PC-3 (cell line): Measurements from ENCODE around the gene PLIN5. TPM values are rescaled to one million over a fixed set of nuclear protein-coding genes. Genes with fewer than 3 reads are reported as not detected.

Source experiments
- ATAC-seq: fragments of 200-7000 bp; cut with Tn5 transposase; 2 replicates; pipeline ENCODE4 v1.9.1; 2020; ENCODE audit warnings: mild to moderate bottlenecking, moderate library complexity
- BruUV-seq: library from RNA; stranded (reverse); fragments of 400-500 nt; replicated peaks from 2 replicates; lab custom pipeline; 2021; lab: Mats Ljungman, UMichigan
- CTCF ChIA-PET: fragments of 300-600 bp; sonication (Branson Sonifier 250); formaldehyde crosslinking; loops from one replicate; lab custom pipeline; 2022; ENCODE audit warnings: antibody characterized with exemption; lab: Charles Lee
- POLR2A ChIA-PET: fragments of 300-600 bp; sonication (Branson Sonifier 250); formaldehyde crosslinking; loops from one replicate; lab custom pipeline; 2022; ENCODE audit warnings: antibody characterized with exemption; ENCODE audit not compliant: unreplicated experiment; lab: Charles Lee
- DNase-seq: peaks from one replicate; pipeline ENCODE4 v3.0.0-alpha.2; 2015
- H2AFZ ChIP-seq: fragments of 300-600 bp; sonication (generic); 2 replicates; pipeline ENCODE4 v1.6.0; 2016; ENCODE audit warnings: antibody characterized with exemption, low read length
- H3F3A ChIP-seq: fragments of 300-600 bp; sonication (generic); one replicate; pipeline ENCODE4 v1.6.0; 2017; ENCODE audit warnings: antibody characterized with exemption, low read length, control low read depth, mild to moderate bottlenecking; ENCODE audit not compliant: unreplicated experiment
- H3K27ac ChIP-seq: fragments of 300-600 bp; sonication (generic); 2 replicates; pipeline ENCODE4 v1.5.1; 2016; ENCODE audit warnings: mild to moderate bottlenecking, low read length
- H3K27me3 ChIP-seq: fragments of 300-600 bp; sonication (generic); 2 replicates; pipeline ENCODE4 v1.6.1; 2016; ENCODE audit warnings: low read length, mixed read lengths
- H3K36me3 ChIP-seq: fragments of 300-600 bp; sonication (generic); 2 replicates; pipeline ENCODE4 v1.6.1; 2016; ENCODE audit warnings: low read depth, mixed run types, low read length, mixed read lengths
- H3K4me1 ChIP-seq: fragments of 300-600 bp; sonication (generic); 2 replicates; pipeline ENCODE4 v1.5.1; 2016; ENCODE audit warnings: low read length; ENCODE audit not compliant: insufficient read depth
- H3K4me2 ChIP-seq: fragments of 300-600 bp; sonication (generic); 2 replicates; pipeline ENCODE4 v1.6.0; 2016; ENCODE audit warnings: low read length
- H3K4me3 ChIP-seq: fragments of 300-600 bp; sonication (generic); 2 replicates; pipeline ENCODE4 v1.5.1; 2016; ENCODE audit warnings: mild to moderate bottlenecking, low read length, mixed read lengths
- H3K79me2 ChIP-seq: fragments of 300-600 bp; sonication (generic); 2 replicates; pipeline ENCODE4 v1.6.1; 2017; ENCODE audit warnings: low read length, mixed read lengths
- H3K9ac ChIP-seq: fragments of 300-600 bp; sonication (generic); 2 replicates; pipeline ENCODE4 v1.6.0; 2016; ENCODE audit warnings: mild to moderate bottlenecking, low read length
- H3K9me2 ChIP-seq: fragments of 300-600 bp; sonication (generic); replicated peaks from 2 replicates; pipeline ENCODE4 v1.6.1; 2016; ENCODE audit warnings: mixed run types, low read length, mixed read lengths
- H3K9me3 ChIP-seq: fragments of 300-600 bp; sonication (generic); 2 replicates; pipeline ENCODE4 v1.6.1; 2016; ENCODE audit warnings: low read length, mixed read lengths
- H4K20me1 ChIP-seq: fragments of 300-600 bp; sonication (generic); 2 replicates; pipeline ENCODE4 v1.6.1; 2016; ENCODE audit warnings: low read length, mixed read lengths
- CTCF ChIP-seq: fragments of 300-600 bp; sonication (generic); conservative IDR thresholded peaks from 2 replicates; pipeline ENCODE4 v1.5.1; 2017; ENCODE audit warnings: antibody characterized with exemption, low read depth, mild to moderate bottlenecking, low read length
- EZH2 ChIP-seq: fragments of 300-600 bp; sonication (generic); IDR thresholded peaks from one replicate; pipeline ENCODE4 v1.6.1; 2017; ENCODE audit warnings: antibody characterized with exemption, mild to moderate bottlenecking, low read length; ENCODE audit not compliant: unreplicated experiment
- EZH2phosphoT487 ChIP-seq: fragments of 300-600 bp; sonication (generic); IDR thresholded peaks from 2 replicates; pipeline ENCODE4 v1.6.1; 2018; ENCODE audit warnings: mild to moderate bottlenecking, antibody characterized with exemption, low read length, borderline replicate concordance
- intact Hi-C: fragments of 100-400 bp; cut with micrococcal nuclease; formaldehyde crosslinking; loops from 2 replicates; pipeline ENCODE4 v1.9.0; 2023
- total RNA-seq: library from RNA; depleted of rRNA; stranded (reverse); fragments of >200 nt; gene quantifications from 2 replicates; pipeline ENCODE4 v1.2.3, GENCODE V29; 2014

The PLIN5 gene
- total RNA-seq, 1 experiment from 2014 or later = 1.2 TPM

GRCh38 chr19:4547303-4548237 lies 12.5 kb upstream of the PLIN5 start:
- Histone ChIP-seq H3K27me3 (peaks cover 10% of the 10 kb centered on the region; the same call in 1 of the 2 replicates), H3K79me2 (no peaks in the 10 kb centered on the region), H3K9ac (no peak overlapping the region), H3K9me3 (no peaks in the 10 kb centered on the region), H3K9me2 (no peaks in the 10 kb centered on the region), H3K36me3 (no peaks in the 10 kb centered on the region), H3K4me3 (no peak overlapping the region), H3K4me1 (no peaks in the 10 kb centered on the region), H3K27ac (no peak overlapping the region), H3K4me2 (no peak overlapping the region), H4K20me1 (no peaks in the 10 kb centered on the region), H2AFZ (no peak overlapping the region), H3F3A (no peaks in the 10 kb centered on the region)
- DNase-seq (peak; percentile 51), ATAC-seq (peak; percentile 73)
- BruUV-seq = no TSS peak
- TF ChIP-seq EZH2phosphoT487 = no peak
- TF ChIP-seq CTCF = peak; percentile 71
- intact Hi-C loops = no loop called here
- POLR2A ChIA-PET = interaction anchor here (0.7 kb wide), 1 partner anchor 13 kb away, joined by 5 read pairs; no protein-coding TSS in a partner anchor
- CTCF ChIA-PET = interaction anchor here (0.6 to 1.0 kb wide), 2 partner anchors 22 to 143 kb away, joined by 3 to 4 read pairs; no protein-coding TSS in a partner anchor

- CTCF ChIA-PET = no interaction called here
- Histone ChIP-seq H3K4me3 (no peak overlapping the region), H3K36me3 (no peaks in the 10 kb centered on the region), H2AFZ (no peak overlapping the region), H3F3A (no peaks in the 10 kb centered on the region), H3K4me2 (no peak overlapping the region), H3K27ac (no peak overlapping the region), H3K4me1 (no peaks in the 10 kb centered on the region), H3K79me2 (no peaks in the 10 kb centered on the region), H3K9ac (no peak overlapping the region), H3K9me3 (no peaks in the 10 kb centered on the region), H4K20me1 (no peaks in the 10 kb centered on the region), H3K27me3 (peaks cover 10% of the 10 kb centered on the region; the same call in 1 of the 2 replicates), H3K9me2 (no peaks in the 10 kb centered on the region)
- intact Hi-C loops = no loop called here
- no TSS peak for BruUV-seq
- no peak for TF ChIP-seq CTCF
- TF ChIP-seq EZH2 = no peak
- no peak for TF ChIP-seq EZH2phosphoT487
- POLR2A ChIA-PET = no interaction called here
- ATAC-seq (no peak), DNase-seq (no peak)
Observed at GRCh38 chr19:4543842-4544647, 9.0 kb upstream of the PLIN5 start.
